Brain microvascular endothelial cell (primary cell): Measurements from ENCODE around the gene LRP1B.

Source experiments
- DNase-seq: peaks from one replicate; pipeline ENCODE4 v3.0.0-alpha.2; 2020
- H3K27ac ChIP-seq: fragments of 250-450 bp; sonication (Bioruptor Pico); 2 replicates; pipeline ENCODE4 v1.5.1; 2020; ENCODE audit warnings: mild to moderate bottlenecking, moderate library complexity
- H3K27me3 ChIP-seq: fragments of 250-450 bp; sonication (Bioruptor Pico); replicated peaks from 2 replicates; pipeline ENCODE4 v1.5.1; 2020; ENCODE audit warnings: mild to moderate bottlenecking
- H3K36me3 ChIP-seq: fragments of 250-450 bp; sonication (Bioruptor Pico); replicated peaks from 2 replicates; pipeline ENCODE4 v1.5.1; 2020; ENCODE audit warnings: mild to moderate bottlenecking
- H3K4me3 ChIP-seq: 2 replicates; pipeline ENCODE4 v1.5.1; 2011; ENCODE audit warnings: low read depth, mild to moderate bottlenecking, control low read depth, low read length, moderate library complexity
- CTCF ChIP-seq: IDR thresholded peaks from 2 replicates; pipeline ENCODE4 v1.5.1; 2011; ENCODE audit warnings: low read depth, mild to moderate bottlenecking, moderate library complexity, low read length, control low read depth, inconsistent platforms; ENCODE audit errors: missing control alignments
- in situ Hi-C: cut with HindIII; loops from 2 replicates; pipeline ENCODE4 v1.10.0; 2017; ENCODE audit warnings: low sequenced_read_pairs, low pct_ligation_motif_present

LRP1B gene

GRCh38 chr2:141508806-141509595 lies 621.8 kb downstream of the LRP1B start:
- no peak for TF ChIP-seq CTCF
- no peak overlapping the region for H3K27ac ChIP-seq
- in situ Hi-C loops = no loop called here
- no peaks in the 10 kb centered on the region for H3K27me3 ChIP-seq
- no peak for DNase-seq
- H3K36me3 ChIP-seq = no peaks in the 10 kb centered on the region
- no peak overlapping the region for H3K4me3 ChIP-seq

GRCh38 chr2:141508086-141508752 lies 622.6 kb downstream of the LRP1B start:
- Histone ChIP-seq H3K27me3 (no peaks in the 10 kb centered on the region), H3K27ac (no peak overlapping the region), H3K4me3 (no peak overlapping the region), H3K36me3 (no peaks in the 10 kb centered on the region)
- in situ Hi-C loops = no loop called here
- TF ChIP-seq CTCF = no peak
- no peak for DNase-seq

DNA sequence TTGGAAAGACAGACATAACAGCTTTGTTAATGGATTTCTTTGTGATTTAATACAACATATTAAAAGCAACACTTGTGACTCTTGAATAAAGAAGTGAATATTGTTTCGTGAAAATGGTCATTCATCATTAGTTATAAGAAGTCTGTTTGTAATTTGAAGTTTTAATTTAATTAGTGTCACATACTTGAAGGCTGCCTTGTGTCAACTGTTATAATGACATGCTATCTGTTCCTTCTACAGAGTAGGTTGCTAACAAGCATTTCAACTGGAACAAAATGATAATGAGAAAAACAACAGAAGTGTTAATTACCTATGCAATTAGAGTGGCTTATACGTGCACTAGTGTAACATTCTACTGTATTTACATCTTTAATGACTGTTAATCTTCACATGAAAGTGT lies 624.7 kb downstream of the LRP1B start:
- in situ Hi-C loops = no loop called here

DNA sequence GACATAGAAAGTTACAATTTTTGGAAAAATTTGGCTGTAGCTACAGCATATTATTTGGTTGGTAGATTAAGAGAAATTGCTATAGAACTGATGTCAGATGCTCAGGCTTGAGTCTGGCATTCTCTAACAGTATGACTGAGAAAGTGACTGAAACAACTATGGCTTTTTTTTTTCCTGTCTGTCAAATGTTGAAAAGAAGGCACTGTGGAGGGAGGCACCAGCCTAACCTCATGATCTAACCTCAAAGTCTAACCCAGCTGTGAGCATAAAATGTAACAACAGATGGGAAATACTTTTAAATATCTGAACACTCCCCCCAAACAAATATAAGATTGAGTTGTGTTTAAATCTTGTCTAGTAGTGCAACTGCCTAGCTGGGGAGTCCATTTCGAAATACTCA lies 629.1 kb downstream of the LRP1B start:
- Histone ChIP-seq H3K4me3 (no peak overlapping the region), H3K27ac (no peak overlapping the region), H3K36me3 (no peaks in the 10 kb centered on the region), H3K27me3 (no peaks in the 10 kb centered on the region)
- DNase-seq = no peak
- no peak for TF ChIP-seq CTCF
- in situ Hi-C loops = no loop called here

More for the DNA sequence above, 624.7 kb downstream of the LRP1B start:
- TF ChIP-seq CTCF = no peak
- DNase-seq = no peak
- no peaks in the 10 kb centered on the region for H3K27me3 ChIP-seq
- no peaks in the 10 kb centered on the region for H3K36me3 ChIP-seq
- H3K4me3 ChIP-seq = no peak overlapping the region
- no peak overlapping the region for H3K27ac ChIP-seq

- Histone ChIP-seq H3K36me3 (no peaks in the 10 kb centered on the region), H3K4me3 (no peak overlapping the region), H3K27ac (no peak overlapping the region), H3K27me3 (no peaks in the 10 kb centered on the region)
- DNase-seq = no peak
- in situ Hi-C loops = no loop called here
- TF ChIP-seq CTCF = no peak
Measured at GRCh38 chr2:141499123-141499522, 631.7 kb downstream of the LRP1B start.
